ENCODE measurements around the gene MCOLN2.
"Not testable (repeated sequence)": the region's sequence is repeated elsewhere in the genome, so short reads cannot be mapped to it uniquely, and the experiment has no call there.

Gene MCOLN2

GRCh38 chr1:84902727-84903126 lies 94.2 kb downstream of the MCOLN2 start:
- not testable (repeated sequence) for DNase-seq (ENCODE audit: low read depth in 2 of 3, low spot score in 2 of 3)

- DNase-seq (ENCODE audit: low read depth in 2 of 3, low spot score in 2 of 3), result no peak
Observed at GRCh38 chr1:84899969-84900368, 96.9 kb downstream of the MCOLN2 start.

GRCh38 chr1:84896279-84896678 lies 100.6 kb downstream of the MCOLN2 start:
- no peak for DNase-seq (ENCODE audit: low read depth in 2 of 3, low spot score in 2 of 3)

GRCh38 chr1:84892705-84893618 lies 104.0 kb downstream of the MCOLN2 start, which contains the start of gene LPAR3:
Gene LPAR3 (minus strand): TSS chr1:84893206. CDS start chr1:84866120, 27,086 bp downstream.
- DNase-seq (ENCODE audit: low read depth in 2 of 3, low spot score in 2 of 3), result peak in 2 of 3 experiments; percentile 7 to 17

- DNase-seq (ENCODE audit: low read depth in 2 of 3, low spot score in 2 of 3), result no peak
Observed at GRCh38 chr1:84890566-84890965, 106.3 kb downstream of the MCOLN2 start.

- DNase-seq (ENCODE audit: low read depth in 2 of 3, low spot score in 2 of 3), result no peak
Observed at GRCh38 chr1:84889437-84889836, 107.5 kb downstream of the MCOLN2 start.

- no peak for DNase-seq (ENCODE audit: low read depth in 2 of 3, low spot score in 2 of 3)
Observed at GRCh38 chr1:84888753-84889152, 108.2 kb downstream of the MCOLN2 start.

GRCh38 chr1:84887261-84887934 lies 109.5 kb downstream of the MCOLN2 start:
- no peak for DNase-seq (ENCODE audit: low read depth in 2 of 3, low spot score in 2 of 3)

GRCh38 chr1:84885469-84885868 lies 111.4 kb downstream of the MCOLN2 start:
- no peak for DNase-seq (ENCODE audit: low read depth in 2 of 3, low spot score in 2 of 3)

- DNase-seq (ENCODE audit: low read depth in 2 of 3, low spot score in 2 of 3), result no peak
Observed at GRCh38 chr1:84884671-84885389, 112.1 kb downstream of the MCOLN2 start.

- DNase-seq (ENCODE audit: low read depth in 2 of 3, low spot score in 2 of 3), result no peak
Observed at GRCh38 chr1:84883286-84883685, 113.6 kb downstream of the MCOLN2 start.

GRCh38 chr1:84877592-84877991 lies 119.3 kb downstream of the MCOLN2 start:
- DNase-seq (ENCODE audit: low read depth in 2 of 3, low spot score in 2 of 3), result no peak

GRCh38 chr1:84876353-84876752 lies 120.6 kb downstream of the MCOLN2 start:
- DNase-seq (ENCODE audit: low read depth in 2 of 3, low spot score in 2 of 3), result no peak

All from activated CD8-positive, alpha-beta memory T cell treated with anti-CD3 and anti-CD28 coated beads for 48 hours (primary cell).